NCI-H128 (cell line): ENCODE measurements around the gene SPDYE2.
"Not testable (repeated sequence)": the region's sequence is repeated elsewhere in the genome, so short reads cannot be mapped to it uniquely, and the experiment has no call there.

Experiments
- DNase-seq: peaks from one replicate; lab custom pipeline; 2025; ENCODE audit not compliant: unreplicated experiment; lab: John Stamatoyannopoulos, UW

The SPDYE2 gene

DNA sequence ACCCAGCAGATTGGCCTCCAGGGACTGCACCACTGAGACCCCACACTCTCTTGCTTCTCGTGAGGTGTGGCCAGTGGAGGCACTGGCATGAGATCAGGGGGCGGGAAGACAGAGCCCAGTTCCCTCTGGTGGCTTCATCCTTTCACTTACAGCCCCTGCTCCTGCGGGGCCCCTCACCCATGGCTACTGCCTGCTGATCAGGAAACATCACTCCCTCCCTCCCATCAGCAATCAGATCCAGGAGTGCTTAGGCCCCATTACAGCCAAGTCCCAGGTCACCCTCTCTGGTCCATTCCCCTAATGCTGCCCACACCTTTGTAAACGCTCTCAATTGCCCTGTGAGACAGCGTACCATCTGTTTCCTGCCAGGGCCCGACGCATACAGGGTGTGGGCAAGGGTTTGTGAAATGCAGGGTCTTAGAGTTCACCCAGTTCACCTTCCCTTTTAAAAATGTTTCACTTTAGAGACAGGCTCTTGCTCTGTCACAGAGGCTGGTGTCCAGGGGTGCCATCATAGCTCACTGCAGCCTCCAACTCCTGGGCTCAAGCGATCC lies 15.9 kb upstream of the SPDYE2 start:
- DNase-seq: not testable (repeated sequence)

DNA sequence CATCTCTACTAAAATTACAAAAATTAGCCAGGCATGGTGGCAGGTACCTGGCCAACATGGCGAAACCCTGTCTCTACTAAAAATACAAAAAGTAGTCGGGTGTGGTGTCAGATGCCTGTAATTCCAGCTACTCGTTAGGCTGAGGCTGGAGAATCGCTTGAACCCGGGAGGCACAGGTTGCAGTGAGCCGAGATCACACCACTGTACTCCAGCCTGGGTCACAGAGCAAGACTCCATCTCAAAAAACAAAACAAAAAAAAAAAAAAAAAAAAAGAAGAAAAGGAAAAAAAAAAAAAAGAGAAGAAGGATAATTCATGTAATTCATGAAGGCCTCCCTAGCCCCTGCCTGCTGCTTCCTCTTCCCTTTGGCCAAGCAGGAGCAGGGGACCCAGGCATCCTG lies 10.4 kb upstream of the SPDYE2 start:
- not testable (repeated sequence) for DNase-seq

DNA sequence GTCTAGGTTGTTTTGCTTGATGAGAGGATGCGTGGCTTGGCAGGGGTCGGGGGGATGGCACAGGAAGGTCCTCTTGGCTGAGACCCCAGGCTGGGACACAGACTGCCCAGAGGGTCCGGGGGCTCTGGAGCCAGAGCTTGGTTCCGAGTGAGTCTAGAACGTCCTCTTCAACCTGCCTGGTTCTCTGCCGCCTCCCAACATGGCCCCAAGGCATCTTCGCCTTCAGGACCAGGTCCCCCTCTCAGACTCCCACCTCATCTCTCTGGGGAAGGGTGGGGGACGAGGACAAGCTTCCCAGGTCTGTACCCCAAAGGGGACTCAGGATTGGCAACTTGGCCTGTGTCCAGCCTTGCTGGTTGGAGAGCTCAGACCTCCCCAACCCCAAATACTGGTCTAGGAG lies 8.9 kb upstream of the SPDYE2 start:
- not testable (repeated sequence) for DNase-seq

DNA sequence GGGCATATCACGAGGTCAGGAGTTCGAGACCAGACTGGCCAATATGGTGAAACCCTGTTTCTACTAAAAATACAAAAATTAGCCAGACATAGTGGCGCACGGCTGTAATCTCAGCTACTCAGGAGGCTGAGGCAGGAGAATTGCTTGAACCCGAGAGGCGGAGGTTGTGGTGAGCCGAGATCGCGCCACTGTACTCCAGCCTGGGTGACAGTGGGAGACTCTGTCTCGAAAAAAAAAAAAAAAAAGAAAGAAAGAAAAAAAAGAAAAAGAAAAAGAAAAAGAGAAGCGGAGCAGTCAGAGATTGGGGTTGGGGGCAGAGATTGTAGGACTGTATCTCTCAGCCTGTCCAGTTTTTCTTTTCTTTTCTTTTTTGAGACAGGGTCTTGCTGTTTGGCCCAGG lies 8.3 kb upstream of the SPDYE2 start:
- DNase-seq: not testable (repeated sequence)

DNA sequence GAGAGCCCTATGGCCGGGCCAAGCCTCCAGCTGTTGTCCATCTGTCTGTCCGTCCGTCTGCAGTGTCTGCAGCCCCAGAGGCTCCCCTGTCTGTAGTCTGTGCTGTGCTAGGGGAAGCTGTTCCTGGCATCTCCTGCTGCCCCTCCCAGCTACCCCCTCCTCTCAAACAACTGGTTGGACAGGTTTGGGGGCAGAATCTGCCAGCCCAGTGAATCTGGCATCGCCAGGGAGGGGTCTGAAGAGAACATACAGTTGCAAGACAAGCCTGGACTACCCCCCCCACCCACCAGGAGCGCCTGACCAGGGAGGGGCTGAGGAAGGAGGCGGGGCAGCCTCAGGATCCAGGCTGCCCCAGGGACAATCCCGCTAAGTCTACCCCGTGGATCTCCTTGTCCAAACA lies 7.4 kb upstream of the SPDYE2 start, which contains the start of gene UPK3BL2:
UPK3BL2 (minus strand) TSS at position 101 of the 400 bp plus-strand sequence; CDS start at position 41, 60 bp downstream.
- not testable (repeated sequence) for DNase-seq

DNA sequence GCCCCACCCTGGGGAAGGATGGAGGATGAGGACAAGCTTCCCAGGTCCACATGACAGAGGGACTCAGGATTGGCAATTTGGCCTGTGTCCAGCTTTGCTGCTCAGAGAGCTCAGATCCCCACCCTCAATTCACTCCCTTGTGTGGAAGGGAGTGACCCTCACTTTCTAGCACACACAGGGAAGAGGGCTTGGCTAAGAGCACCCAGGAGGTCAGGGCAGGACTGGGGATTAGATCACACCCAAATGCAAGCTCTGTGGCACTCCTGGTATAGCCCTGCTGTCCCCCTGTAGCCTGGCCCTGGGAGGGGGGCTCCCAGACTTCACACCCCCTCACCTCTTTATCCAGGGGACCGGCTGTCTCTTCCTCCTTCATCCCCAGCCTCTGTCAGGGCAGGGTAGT lies 6.7 kb upstream of the SPDYE2 start:
- DNase-seq: not testable (repeated sequence)

DNA sequence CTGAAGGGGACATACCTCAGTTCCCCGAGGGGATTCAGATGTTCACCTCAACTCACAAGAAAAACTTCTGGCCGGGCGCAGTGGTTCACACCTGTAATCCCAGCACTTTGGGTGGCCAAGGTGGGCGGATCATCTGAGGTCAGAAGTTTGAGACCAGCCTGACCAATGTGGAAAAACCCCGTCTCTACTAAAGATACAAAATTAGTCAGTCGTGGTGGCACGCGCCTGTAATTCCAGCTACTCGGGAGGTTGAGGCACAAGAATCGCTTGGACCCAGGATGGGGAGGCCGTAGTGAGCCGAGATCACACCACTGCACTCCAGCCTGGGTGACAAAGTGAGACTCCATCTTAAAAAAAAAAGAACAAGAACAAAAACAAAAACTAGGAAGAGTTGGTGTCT lies 5.7 kb upstream of the SPDYE2 start:
- not testable (repeated sequence) for DNase-seq

DNA sequence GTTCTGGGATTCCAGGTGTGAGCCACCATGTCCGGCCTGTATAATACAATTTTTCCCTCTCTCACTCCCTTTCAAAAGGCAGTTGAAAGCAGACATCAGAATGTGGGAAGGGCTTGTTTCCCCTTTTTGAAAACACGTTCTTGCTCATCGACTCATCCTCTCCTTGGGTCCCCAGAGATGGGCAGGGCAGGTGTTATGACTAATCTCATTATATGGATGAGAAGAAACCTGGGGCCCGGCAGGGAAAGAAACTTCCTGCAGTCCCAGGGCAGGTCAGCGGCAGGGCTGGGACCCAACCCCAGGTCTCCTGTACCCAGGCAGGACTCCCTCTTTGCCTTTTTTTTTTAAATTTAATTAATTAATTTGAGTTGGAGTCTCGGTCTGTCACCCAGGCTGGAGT lies 4.7 kb upstream of the SPDYE2 start:
- DNase-seq: not testable (repeated sequence)

DNA sequence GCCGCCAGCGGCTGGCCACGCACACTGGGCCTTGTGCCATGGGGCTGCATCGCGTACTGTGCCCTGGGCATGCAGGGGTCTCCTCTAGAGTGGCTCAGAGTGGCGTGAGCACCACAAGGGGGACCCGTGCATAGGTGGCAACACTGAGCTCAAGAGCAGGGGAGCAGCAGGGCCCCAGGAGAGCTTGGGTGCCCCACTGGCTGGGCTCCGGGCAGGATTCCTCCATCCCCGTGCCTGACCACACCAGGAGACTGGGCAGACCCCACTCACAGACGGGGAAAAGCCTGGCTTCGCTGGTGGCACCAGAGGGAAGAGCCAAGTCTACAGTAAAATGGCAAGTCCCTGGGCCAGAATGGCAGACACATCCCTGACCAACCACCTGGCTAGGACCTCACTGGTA lies 17.6 kb downstream of the SPDYE2 start:
- not testable (repeated sequence) for DNase-seq

DNA sequence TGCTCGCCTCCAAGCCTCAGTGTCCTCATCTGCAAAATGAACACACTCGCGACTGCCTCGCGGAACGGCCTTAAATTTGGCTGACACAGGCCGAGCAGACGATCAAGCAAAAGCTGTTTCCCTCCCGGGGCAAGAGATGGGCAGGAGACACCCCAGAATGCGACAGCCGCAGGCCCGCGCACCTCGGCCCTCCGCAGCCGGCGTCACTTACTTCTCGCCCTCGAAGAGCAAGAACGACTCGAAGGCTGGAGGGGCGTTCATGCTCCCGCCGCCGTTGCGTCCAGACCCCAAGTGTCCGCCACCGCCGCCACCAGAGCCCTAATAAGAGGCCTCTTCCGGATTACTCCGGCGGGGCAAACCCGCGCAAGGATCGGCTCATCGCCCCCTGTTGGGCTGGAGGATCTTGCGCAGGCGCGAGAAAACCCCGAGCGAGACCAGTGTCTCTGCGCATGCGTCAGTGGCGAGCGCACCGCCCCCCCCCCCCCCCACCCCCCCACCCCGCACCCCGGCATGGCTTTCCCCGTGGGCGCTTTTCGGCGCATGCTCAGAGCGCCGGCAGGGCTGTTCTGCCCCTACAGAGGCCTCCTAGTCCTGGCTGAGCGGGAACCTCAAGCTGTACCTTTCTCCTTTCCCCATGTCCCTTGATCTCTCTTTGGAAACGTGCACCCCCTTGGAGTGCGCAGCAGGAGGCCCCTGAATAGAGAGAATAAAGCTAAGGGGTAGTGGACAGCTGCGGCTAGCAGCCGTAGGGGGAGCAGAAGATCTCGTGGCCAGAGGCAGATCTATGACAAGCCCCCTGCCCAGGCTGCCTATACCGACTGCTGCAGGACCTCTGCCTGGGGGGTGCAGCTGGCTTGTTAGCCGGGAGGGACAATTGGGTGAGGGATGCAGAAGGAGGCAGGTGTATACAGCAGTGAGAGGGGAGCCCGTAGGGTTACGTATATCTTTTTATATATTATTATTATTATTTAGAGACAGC lies 21.5 kb downstream of the SPDYE2 start, which contains the start of gene POLR2J3:
POLR2J3 (minus strand) TSS at position 323 of the 979 bp plus-strand sequence; CDS start at position 261, 62 bp downstream.
- not testable (repeated sequence) for DNase-seq

DNA sequence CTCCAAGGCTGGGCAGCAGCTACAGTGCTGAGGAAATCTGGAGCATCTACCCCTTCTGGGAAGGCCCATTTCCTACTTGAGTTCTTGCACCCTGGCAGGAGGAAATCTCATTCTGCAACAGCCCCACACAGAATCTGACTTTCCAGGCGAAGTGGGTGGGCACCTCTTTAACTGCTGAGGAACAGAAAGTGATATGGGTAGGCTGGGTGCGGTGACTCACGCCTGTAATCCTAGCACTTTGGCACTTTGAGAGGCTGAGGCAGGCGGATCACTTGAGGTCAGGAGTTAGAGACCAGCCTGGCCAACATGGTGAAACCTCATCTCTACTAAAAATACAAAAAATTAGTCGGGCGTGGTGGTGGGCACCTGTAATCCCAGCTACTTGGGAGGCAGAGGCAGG lies 23.6 kb downstream of the SPDYE2 start:
- DNase-seq: not testable (repeated sequence)

DNA sequence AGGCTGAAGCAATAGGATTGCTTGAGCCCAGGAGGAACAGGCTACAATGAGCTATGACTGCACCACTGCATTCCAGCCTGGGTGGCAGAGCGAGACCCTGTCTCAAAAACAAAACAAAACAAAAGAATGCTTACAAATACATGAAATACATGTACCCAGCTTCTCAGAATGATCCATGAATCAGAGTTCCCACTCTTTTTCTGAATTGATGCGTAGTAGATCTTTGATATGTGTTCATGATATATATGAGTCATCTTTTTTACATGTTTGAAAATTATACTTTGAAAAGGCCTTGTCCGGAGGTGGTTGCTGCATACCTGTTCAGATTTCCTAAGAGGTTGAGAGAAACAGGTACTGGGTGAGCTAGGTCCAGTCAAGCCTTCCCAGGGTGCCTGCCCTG lies 25.3 kb downstream of the SPDYE2 start:
- not testable (repeated sequence) for DNase-seq

DNA sequence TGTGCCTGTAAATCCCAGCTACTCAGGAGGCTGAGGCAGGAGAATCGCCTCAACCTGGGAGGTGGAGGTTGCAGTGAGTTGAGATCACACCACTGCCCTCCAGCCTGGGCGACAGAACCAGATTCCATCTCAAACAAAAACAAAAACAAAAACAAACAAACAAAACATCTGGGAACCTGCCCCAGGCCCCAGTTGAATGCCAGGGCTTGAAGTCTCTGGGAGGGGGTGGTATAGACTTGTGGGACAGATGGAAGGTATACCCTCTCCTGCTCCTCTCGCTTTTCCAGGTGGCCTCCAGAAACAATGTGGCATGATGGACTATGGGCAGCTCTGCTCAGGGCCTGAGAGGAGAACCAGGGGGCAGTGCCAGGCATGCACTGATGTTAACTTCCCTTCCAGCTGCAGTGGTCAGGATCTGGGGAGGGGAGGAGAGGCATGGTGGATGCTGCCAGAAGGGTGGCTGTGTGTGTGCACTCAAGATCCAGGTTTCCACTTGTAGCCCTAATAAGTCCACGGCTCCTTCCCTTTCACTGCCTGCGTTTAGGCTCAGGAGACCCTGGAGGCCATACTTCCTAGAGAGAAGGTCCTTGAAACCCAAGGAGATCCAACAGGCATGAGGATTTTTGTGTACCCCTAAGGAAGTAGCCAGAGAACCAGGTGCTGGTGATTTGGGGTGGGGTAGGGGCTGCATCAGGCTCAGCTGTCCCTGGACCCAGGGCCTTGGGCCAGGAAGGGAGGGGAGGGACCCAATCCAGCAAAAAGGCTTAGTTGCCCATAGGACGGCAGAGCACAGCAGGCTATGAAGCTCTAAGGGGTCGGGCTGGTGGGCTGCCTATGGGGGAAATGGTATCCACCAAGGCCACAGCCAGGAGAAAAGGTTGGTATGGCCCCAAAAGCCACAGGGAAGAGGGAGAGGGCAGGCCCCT lies 26.6 kb downstream of the SPDYE2 start:
- DNase-seq: not testable (repeated sequence)

DNA sequence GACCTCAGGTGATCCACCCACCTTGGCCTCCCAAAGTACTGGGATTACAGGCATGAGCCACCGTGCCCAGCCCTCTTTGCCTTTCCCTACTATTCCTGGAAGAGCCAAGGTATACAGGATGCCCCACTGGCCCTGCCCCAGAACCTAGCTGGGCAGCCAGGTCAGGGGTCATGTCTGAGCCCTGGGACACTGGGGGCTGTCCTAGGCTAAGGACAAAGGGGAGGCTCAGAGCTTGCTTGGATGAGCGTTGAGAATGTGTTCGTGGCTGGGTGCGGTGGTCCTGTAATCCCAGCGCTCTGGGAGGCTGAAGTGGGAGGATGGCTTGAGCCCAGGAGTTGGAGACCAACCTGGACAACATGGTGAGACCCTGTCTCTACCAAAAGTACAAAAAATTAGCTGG lies 27.5 kb downstream of the SPDYE2 start:
- not testable (repeated sequence) for DNase-seq

DNA sequence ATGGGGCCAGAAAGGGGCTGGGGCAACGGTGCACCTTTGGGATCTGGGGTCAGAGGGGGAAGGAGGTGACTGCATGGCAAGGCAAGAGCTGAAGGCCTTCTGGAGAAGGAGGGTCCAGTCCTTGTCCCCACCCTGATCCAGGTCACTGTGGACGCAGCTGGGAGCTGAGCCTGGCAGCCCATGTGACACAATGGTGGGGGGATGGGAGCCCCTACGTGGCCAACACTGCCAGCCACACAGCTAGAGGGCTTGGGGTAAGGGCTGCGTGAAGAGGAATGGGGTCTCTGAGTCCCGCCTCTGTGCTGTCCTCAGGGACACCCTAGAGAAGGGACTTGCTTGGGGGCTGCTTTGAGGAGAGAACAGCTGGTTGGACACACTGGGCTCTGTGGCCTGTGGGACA lies 30.7 kb downstream of the SPDYE2 start:
- DNase-seq: not testable (repeated sequence)

DNA sequence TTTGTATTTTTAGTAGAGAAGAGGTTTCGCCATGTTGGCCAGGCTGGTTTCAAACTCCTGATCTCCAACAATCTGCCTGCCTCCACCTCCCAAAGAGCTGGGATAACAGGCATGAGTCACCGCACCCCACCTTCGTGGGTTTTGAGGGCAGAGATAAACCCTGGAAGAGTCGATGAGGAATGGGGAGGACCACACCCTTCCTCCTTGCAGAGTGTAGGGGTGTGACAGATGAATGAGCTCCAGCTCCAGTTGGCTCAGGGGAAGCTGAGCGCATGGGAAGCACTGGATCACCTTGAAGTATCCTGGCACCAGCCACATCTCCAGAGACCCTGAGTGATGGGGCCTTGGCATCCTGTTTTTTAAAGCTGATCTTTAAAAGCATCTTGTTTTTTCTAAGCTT lies 32.5 kb downstream of the SPDYE2 start:
- DNase-seq: not testable (repeated sequence)

DNA sequence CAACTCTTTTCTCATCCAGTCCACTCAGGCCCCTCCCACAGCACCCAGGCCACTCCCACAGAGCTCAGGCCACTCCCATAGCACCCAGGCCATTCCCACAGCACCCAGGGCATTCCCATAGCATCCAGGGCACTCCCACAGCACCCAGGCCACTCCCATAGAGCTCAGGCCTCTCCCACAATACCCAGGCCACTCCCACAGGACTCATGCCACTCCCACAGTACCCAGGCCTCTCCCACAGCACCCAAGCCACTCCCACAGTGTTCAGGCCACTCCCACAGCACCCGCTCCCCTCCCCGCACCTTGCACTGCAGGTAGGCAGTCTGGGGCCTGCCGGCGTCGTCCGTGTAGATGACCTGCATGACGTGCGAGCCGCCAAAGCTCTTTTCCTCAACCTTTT lies 38.8 kb downstream of the SPDYE2 start:
- DNase-seq: not testable (repeated sequence)

DNA sequence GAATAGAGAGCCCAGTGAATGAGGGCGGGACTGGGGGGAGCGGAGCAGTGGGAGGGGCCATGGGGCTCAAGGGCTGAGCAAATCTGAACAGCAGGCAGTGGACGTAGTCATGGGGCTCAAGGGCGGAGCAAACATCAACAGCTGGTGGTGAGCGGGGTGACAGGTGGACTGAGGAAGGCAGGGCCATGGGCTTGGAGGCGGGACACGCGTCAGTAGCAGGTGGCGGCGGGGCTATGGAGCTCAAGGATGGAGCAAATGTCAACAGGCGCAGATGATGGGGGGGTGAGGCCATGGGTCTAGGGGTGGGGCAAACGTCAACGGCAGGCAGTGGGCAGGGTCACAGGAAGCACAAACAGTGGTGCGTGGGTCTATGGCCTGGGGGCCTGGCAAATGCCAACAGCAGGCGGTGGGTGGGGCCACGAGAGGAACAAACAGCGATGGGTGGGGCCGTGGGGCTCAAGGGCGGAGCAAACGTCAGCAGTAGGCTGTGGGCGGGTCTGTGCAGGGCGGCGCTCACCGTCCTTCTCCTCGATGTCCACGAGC lies 41.5 kb downstream of the SPDYE2 start:
- DNase-seq: not testable (repeated sequence)

DNA sequence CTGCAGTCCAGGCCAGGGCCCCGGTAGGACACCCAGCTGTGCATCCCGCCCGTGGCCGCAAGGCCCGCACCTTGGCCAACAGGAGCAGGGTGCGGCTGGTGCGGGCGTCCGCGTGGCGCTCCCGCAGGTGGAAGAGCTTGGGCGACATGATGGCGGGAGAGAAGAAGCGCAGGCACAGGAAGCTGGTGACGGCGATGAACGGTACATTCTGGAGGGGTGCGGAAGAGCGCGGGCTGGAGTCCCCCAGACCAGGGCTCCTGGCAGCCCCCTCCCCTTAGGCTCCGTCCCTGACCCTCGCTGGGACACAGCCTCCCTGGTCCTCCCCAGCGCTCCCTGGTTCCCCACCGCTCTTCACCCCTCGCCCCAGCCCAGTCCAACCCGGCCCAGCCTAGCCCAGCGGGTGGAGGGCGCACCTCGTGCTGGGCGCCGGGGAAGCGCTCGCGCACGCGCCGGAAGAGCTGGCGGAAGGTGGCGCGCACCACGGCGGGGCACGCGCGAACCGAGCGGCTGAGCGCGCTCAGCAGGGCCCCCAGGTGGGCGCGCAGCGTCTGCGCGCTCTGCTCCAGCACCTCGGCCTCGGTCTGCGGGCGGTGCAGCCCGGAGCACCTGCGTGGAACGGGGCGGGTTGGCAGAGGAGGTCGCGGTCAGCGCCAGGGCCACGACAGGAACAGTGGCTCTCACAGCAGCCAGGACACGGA lies 42.8 kb downstream of the SPDYE2 start:
- not testable (repeated sequence) for DNase-seq

DNA sequence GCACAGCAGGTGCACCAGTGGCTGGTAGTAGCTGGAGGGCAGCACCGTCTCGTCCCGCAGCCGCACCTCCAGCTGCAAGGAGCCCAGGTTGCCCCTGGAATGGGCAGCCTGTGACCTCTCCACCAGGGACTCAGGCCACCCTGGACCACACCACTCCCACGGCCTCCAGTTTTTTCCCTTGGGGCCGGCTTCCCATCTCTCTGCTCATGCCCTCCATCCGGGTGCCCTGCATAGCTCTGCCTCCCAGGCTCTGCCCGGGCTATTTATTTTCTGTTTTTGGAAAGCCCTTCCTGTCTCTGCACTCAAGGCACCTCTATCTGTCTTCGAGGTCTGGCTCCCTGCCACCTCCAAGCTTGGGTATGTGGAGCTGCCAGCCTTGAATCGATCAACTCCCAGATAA lies 45.0 kb downstream of the SPDYE2 start:
- DNase-seq: not testable (repeated sequence)
